ENCODE data around the gene PADI1. TPM values are rescaled to one million over a fixed set of nuclear protein-coding genes. Genes with fewer than 3 reads are reported as not detected.

Gene PADI1
- total RNA-seq, 2 donors from 2014 or later, result 1.2 TPM; not detected in 1

DNA sequence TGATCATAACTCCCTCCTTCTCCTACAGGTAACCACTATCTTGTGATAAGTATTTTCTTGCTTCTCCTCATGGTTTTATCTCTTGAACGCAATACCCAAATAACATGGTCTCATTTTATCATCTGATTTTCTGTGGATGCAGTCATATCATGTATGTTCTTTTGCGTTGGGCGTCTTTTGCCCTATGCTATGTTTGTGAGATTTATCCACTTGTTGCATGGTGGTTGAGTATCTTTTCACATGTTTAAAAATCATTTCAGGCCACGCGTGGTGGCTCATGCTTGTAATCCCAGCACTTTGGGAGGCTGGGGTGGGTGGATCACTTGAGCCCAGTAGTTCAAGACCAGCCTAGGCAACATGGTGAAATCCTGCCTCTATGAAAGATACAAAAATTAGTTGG is 59.5 kb downstream of the PADI1 start:
- no peak overlapping the region for H3K27ac ChIP-seq
- DNase-seq (ENCODE audit: low spot score), result no peak
- H3K4me3 ChIP-seq, result no peak overlapping the region
- TF ChIP-seq, protein P1, sequence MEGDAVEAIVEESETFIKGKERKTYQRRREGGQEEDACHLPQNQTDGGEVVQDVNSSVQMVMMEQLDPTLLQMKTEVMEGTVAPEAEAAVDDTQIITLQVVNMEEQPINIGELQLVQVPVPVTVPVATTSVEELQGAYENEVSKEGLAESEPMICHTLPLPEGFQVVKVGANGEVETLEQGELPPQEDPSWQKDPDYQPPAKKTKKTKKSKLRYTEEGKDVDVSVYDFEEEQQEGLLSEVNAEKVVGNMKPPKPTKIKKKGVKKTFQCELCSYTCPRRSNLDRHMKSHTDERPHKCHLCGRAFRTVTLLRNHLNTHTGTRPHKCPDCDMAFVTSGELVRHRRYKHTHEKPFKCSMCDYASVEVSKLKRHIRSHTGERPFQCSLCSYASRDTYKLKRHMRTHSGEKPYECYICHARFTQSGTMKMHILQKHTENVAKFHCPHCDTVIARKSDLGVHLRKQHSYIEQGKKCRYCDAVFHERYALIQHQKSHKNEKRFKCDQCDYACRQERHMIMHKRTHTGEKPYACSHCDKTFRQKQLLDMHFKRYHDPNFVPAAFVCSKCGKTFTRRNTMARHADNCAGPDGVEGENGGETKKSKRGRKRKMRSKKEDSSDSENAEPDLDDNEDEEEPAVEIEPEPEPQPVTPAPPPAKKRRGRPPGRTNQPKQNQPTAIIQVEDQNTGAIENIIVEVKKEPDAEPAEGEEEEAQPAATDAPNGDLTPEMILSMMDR (IDR thresholded peaks at IDR 0.05), result no peak
- no peaks in the 10 kb centered on the region for H3K27me3 ChIP-seq (replicated peaks; ENCODE audit: insufficient read depth)
- no peaks in the 10 kb centered on the region for H3K9me3 ChIP-seq
- H3K36me3 ChIP-seq, result no peaks in the 10 kb centered on the region
- no peaks in the 10 kb centered on the region for H3K4me1 ChIP-seq (ENCODE audit: control insufficient read depth in 1 of 2, low read depth in 2 of 2)
- no peak for ATAC-seq (ENCODE audit: insufficient number of reproducible peaks, low FRiP score, low read depth)

DNA sequence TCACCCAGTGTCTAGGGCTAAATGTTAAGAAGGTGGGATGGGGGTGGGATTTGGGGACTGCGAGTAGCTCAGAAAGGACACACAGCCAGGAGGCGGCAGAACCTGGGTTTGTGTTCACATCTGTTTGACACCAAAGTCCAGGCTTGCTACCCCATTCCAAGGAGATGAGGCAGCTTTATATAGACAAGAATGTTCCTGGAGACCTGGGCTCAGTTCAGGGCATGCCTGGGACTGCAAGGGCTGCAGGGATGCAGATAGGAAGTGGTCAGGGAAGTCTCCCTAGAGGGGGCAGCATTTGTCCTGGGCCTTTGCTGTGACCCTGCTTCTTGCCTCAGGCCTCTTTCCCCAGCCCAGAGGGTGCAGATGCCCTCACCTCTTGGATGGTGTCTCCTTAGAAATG is 60.2 kb downstream of the PADI1 start:
- H3K4me3 ChIP-seq, result no peak overlapping the region
- ATAC-seq (ENCODE audit: insufficient number of reproducible peaks, low FRiP score, low read depth) (no peak), DNase-seq (ENCODE audit: low spot score) (no peak)
- no peaks in the 10 kb centered on the region for H3K4me1 ChIP-seq (ENCODE audit: control insufficient read depth in 1 of 2, low read depth in 2 of 2)
- no peaks in the 10 kb centered on the region for H3K36me3 ChIP-seq
- TF ChIP-seq, protein P1 (IDR thresholded peaks at IDR 0.05), result no peak
- no peaks in the 10 kb centered on the region for H3K9me3 ChIP-seq
- H3K27me3 ChIP-seq (replicated peaks; ENCODE audit: insufficient read depth), result no peaks in the 10 kb centered on the region
- no peak overlapping the region for H3K27ac ChIP-seq

DNA sequence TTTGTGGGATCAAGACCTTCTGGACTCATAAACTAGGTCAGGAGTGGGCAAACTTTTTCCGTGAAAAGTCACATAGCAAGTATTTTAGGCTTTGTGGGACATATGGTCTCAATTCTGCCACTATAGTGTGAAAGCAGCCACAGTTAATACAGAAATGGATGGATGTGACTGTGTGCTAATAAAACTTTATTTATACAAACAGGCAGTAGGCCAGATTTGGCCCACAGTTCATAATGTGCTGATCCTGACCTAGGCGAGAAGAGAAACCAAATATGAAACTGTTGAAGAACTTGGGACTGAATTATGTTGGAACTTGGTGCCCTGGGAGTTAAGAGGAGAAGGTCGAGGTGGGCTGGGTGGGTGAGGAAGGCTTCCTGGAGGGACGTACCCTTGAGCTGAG is 61.0 kb downstream of the PADI1 start:
- TF ChIP-seq, protein P1 (IDR thresholded peaks at IDR 0.05), result no peak
- Histone ChIP-seq H3K36me3 (no peaks in the 10 kb centered on the region), H3K9me3 (no peaks in the 10 kb centered on the region), H3K27me3 (replicated peaks; ENCODE audit: insufficient read depth) (no peaks in the 10 kb centered on the region), H3K27ac (no peak overlapping the region), H3K4me3 (no peak overlapping the region), H3K4me1 (ENCODE audit: control insufficient read depth in 1 of 2, low read depth in 2 of 2) (no peaks in the 10 kb centered on the region)
- DNase-seq (ENCODE audit: low spot score) (no peak), ATAC-seq (ENCODE audit: insufficient number of reproducible peaks, low FRiP score, low read depth) (no peak)

DNA sequence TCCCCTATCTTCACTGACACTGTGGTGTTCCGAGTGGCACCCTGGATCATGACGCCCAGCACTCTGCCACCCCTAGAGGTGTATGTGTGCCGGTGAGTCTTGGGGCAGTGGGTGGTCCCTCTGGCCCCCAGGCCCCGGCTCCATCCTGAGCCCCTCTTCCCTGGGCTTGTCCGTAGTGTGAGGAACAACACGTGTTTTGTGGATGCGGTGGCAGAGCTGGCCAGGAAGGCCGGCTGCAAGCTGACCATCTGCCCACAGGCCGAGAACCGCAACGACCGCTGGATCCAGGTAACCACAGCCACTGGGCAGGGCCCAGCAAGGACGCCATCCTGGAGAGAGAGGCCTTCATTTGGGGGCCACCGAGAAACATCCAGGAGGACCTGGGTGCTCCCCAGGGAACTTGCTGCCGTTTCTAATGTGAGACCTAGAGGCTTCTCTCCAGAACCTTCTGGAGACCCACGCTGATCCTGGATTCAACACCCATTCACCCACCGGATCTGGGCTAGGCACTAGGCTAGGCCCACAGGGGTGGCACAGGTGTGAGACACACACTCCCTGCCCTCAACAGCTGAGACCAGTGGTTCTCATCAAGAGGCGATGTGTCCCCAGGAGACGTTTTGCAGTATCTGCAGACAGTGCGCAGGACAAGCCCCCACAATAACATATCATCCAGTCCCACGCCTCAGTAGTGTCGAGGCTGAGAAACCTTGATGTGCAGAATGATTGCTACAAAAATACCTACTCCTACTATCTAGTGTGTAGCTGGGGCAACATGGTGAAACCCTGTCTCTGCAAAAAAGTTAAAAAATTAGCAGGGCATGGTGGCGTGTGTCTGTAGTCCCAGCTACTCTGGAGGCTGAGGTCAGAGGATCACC is 66.2 kb downstream of the PADI1 start:
- Histone ChIP-seq H3K9me3 (no peaks in the 10 kb centered on the region), H3K27ac (no peak overlapping the region), H3K4me1 (ENCODE audit: control insufficient read depth in 1 of 2, low read depth in 2 of 2) (no peaks in the 10 kb centered on the region), H3K4me3 (no peak overlapping the region), H3K36me3 (no peaks in the 10 kb centered on the region), H3K27me3 (replicated peaks; ENCODE audit: insufficient read depth) (no peaks in the 10 kb centered on the region)
- no peak for ATAC-seq (ENCODE audit: insufficient number of reproducible peaks, low FRiP score, low read depth)
- TF ChIP-seq, protein P1 (IDR thresholded peaks at IDR 0.05), result no peak
- no peak for DNase-seq (ENCODE audit: low spot score)

DNA sequence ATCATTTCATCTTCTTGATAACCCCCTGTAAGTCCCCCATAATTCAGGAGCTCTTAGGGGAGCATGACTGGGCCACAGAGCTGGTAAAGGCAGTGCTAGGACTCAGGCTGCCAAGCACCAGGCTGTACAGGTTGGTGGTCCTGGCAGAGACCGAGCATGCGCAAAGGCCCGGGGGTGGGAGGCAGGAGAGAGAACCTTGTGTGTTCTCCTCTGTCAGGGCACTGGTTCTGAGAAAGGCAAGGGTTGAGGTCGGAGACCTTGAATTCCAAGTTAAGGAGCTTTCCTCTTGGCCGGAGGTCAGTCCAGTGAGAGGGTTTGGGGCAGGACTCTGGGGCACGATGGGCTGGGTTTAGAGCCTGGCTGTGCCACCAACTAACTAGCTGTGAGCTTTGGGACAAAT is 67.1 kb downstream of the PADI1 start:
- DNase-seq (ENCODE audit: low spot score), result no peak
- Histone ChIP-seq H3K27ac (no peak overlapping the region), H3K36me3 (no peaks in the 10 kb centered on the region), H3K27me3 (replicated peaks; ENCODE audit: insufficient read depth) (no peaks in the 10 kb centered on the region), H3K4me3 (no peak overlapping the region), H3K9me3 (no peaks in the 10 kb centered on the region), H3K4me1 (ENCODE audit: control insufficient read depth in 1 of 2, low read depth in 2 of 2) (no peaks in the 10 kb centered on the region)
- TF ChIP-seq, protein P1 (IDR thresholded peaks at IDR 0.05), result no peak
- no peak for ATAC-seq (ENCODE audit: insufficient number of reproducible peaks, low FRiP score, low read depth)
